Cardiac septum (tissue), 1 donor: ENCODE measurements around the gene STIP1. TPM values are rescaled to one million over a fixed set of nuclear protein-coding genes. Genes with fewer than 3 reads are reported as not detected.
"Not testable (repeated sequence)": the region's sequence is repeated elsewhere in the genome, so short reads cannot be mapped to it uniquely, and the experiment has no call there.

ENCODE experiments used
- DNase-seq: peaks from one replicate; pipeline ENCODE4 v3.0.0-alpha.2; 2020; ENCODE audit warnings: low spot score
- intact Hi-C: fragments of 100-400 bp; cut with DNase I; formaldehyde crosslinking; loops from one replicate; pipeline ENCODE4 v1.14.0; 2022
- total RNA-seq: library from RNA; stranded (reverse); fragmentation: NEBNext Ultra II Directional; extraction: Animal tissue kit (Norgen Biotek cat#: 25700); gene quantifications from one replicate; pipeline ENCODE4 v1.2.1, GENCODE V29; 2021
- donor health status: DM: no; HTN: no; CAD: no.

Gene STIP1
- total RNA-seq, 1 donor from 2014 or later = 86.0 TPM

DNA sequence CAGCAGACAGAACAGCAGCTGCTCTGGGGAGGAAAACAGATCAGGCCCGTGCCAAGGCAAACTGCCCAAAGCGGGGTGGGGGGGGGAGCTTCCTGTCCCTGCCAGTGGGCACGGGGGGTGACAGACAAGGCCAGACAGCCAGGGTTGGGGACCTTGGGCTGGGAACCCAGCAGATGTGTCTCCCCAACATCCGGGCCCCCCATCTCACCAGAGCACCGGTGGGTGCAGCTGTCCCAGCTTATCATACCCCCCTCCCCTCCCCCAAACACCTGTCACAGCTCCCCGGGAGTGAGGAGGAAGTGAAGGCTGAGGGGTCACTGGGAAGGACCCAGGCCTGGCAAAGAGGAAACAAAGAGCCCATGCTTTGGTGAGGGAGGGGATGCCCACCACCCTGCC is 59.4 kb downstream of the STIP1 start:
- no peak for DNase-seq
- intact Hi-C loops = no loop called here

GRCh38 chr11:64245797-64246620 is 60.0 kb downstream of the STIP1 start:
- DNase-seq = no peak
- intact Hi-C loops = no loop called here

- DNase-seq, intact Hi-C loops: not testable (repeated sequence)
These were observed 60.6 kb downstream of the STIP1 start for GRCh38 chr11:64246621-64246870.

- peak; percentile 92 for DNase-seq
- intact Hi-C loops = loop anchor here (1.0 kb wide), 1 partner anchor 22 kb away; no protein-coding TSS in a partner anchor
These were observed 61.1 kb downstream of the STIP1 start, which contains the start of gene PPP1R14B for GRCh38 chr11:64246871-64247728. TSS of gene PPP1R14B (minus strand) at chr11:64246943. CDS start at chr11:64246673, 270 bp downstream.

DNA sequence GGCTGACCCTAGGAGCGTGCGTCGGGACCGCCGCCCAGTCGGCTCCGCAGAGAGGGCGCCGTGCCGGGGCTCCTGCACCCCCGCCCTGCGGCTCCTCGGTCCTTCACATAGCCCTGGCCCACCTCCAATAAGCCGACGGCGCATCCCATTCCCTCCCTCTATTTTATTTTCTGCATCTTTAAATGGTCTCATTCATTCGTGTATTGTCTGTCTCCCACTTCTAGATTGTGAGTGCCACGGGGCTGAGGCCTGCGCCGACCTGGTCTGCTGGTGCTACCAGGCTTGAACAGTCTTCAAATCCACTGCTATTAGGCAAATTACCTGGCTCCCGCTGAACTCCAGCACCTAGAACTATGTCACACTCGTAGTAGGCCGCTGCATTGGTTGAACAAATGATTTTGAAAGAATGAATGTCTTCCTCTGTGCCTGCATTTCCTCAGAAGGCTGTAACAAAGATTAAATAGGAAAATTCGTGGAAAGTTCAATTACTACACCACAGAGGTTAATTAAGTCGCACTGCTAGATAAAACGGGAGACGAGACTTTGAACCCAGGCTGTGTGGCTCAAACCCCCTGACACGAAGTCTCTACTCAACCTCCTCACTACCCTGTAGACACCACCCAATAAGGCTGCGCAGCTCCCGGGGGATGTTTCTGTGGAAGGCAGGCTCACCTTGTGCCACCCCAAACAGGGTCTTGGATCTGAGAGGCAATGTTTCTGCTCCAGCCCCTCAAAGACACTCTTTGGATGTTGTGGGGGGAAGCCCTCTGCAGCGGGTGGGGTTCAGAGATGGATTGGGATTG is 62.0 kb downstream of the STIP1 start:
- intact Hi-C loops = loop anchor here (1.0 kb wide), 1 partner anchor 21 kb away; no protein-coding TSS in a partner anchor
- no peak for DNase-seq

DNA sequence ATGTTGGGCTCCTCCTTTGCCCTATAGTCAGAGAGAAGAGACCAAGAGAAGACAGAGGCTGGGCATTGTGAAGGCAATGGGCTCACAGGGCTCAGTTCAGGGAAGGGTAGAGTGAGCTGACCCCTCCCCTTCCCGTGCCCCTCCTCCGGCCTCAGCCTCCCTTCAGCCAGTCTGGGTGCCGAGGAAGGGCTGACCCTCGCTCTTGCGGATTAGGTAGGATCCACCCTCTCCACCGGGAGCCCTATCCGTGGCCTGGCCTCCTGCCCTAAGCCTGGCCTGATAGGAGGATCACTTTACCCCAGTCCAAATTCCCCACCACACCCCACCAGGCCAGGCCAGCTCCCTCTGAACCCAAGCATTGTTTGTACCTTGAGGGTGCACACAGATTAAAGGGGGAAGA is 62.6 kb downstream of the STIP1 start:
- intact Hi-C loops = no loop called here
- no peak for DNase-seq

DNA sequence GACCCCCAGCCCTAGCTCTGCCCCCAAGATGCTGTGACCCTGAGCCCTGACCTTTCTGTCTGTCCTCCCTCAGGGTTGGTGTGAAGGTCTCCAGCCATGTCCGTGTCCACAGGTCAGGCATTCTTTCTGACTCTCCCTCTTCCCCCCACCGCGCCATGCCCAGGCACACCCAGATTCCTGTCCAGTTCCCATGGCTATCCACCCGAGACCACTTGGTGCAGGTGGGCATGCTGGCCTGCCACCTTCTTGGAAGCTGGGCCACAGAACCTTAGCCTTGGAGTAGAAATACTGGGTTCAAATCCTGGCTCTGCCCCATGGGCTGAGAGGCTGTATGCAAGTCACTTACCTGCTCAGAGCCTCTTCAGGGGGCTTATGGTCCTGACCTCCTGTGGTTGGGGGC is 63.1 kb downstream of the STIP1 start:
- no peak for DNase-seq
- intact Hi-C loops = no loop called here

DNA sequence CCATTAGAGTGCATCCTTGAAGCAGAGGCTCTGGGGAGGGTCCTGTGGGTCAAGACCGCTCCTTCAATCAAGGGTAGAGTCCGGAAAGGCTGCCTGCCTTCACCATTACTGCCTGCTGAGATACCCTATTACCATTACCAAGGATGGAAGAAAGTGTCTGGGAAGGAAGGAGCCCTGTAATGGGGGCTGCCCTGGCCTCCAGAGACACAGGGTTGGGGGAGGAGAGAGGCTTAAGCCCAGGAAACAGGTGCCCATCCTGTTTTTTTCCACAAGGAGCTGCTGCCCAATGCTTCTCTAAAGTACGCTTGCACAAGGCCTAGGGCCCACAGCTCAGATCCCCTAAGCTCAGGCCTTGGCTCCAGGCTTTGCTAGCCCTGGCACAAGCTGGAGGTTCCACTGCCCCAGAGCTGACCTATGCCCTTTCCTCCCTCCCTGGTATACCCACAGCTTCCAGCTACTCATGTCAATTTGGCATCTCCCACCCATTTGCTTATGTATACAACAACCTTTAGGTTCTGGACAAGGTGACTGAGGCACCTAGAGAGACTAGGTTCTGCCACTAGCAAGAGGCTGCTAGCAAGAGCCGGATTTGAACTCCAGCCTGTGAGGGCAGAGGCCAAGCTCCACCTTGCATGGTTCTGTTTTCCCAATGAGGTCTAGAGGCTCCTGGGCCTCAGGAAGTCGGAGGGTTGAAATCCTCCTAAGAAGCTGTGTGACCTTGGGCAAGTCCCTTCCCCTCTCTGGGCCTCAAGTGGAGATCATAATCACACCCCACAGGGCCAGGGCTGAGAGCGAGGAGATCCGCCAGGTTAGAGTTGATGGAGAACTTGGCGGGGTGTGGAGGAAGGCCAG is 63.8 kb downstream of the STIP1 start:
- no peak for DNase-seq
- intact Hi-C loops = loop anchor here (5.0 kb wide), 1 partner anchor 53 kb away; the partner anchor contains the start of gene CATSPERZ

DNA sequence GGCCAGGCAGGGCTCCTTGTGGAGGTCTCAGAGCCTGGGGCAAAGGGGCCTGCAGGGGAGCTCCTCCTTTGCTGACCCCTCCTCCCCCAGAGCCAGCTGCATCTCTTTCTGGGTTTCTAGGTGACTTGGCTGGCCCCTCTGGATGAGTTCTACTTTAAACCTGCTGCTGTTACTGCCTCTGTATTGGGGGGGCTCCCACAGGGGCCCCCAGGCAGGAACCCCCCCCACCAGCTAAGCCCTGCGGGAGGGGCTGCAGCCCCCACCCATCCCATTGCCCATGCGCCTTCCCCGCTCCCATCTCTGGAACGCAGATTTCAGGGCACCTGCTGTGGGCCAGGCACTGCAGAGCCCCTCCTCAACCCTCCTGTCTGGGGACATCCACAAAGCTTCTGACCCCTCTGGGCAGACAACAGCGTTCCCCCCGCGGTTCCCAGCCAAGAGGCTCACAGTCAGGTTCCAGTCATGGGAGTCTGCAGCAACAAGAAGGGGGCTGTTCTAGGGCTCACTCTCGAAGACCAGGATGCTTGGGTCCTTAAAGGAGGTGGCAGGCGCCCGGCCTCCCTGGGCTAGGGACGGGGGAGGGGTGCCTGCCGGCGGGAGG is 64.5 kb downstream of the STIP1 start:
- DNase-seq = no peak
- intact Hi-C loops = loop anchor here (5.0 kb wide), 1 partner anchor 52 kb away; the partner anchor contains the start of gene CATSPERZ

DNA sequence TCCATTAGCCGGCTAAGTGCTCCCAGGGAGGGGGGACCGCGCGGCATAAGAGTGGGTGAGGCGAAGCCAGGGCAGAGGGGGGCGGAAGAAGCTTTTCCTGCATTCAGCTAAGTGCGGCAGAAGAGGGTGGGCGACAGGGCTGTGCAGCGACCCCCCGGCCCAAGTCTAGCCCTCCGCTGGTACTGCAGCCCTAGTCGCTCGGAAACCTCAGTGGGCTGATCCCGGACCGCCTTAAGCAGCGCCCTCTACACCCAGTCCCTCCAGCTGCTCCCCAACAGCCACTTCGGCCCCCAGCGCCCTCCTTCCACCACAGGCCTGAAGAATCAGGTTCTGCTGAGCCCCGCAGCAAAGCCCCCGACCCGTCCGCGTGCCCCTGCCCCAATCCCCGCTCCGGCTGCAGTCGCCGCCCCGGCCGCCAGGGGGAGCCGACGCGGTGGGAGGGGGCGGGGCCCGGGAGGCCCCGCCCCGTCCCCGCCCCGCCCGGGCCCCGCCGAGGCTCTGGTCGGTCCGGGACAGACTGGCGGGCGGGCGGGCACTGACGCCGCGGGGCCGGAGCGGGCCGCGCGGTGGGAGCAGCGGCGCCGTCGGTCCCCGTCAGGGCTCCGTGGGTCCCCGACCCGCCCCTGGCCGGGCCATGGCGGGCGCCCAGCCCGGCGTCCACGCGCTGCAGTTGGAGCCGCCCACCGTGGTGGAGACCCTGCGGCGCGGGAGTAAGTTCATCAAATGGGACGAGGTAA is 65.2 kb downstream of the STIP1 start, which contains the start of gene PLCB3:
TSS of gene PLCB3 (plus strand) at position 515 of the 737 bp plus-strand sequence. CDS start at position 635, 120 bp downstream.
- DNase-seq = no peak
- intact Hi-C loops = loop anchor here (5.0 kb wide), 1 partner anchor 51 kb away; the partner anchor contains the start of gene CATSPERZ

DNA sequence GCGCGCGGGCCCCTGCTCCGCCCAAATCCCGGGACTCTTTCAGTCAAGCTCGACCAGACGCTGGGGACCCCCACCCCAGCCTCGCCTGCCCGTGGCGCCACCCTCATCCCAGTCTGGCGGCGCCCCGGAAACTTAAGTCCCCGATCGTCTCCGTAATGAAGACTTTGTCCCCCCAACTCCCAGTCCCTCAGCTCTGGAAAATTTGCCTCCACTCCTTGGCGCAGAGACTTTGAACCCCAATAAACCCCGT is 65.7 kb downstream of the STIP1 start:
- DNase-seq = no peak
- intact Hi-C loops = loop anchor here (5.0 kb wide), 1 partner anchor 51 kb away; the partner anchor contains the start of gene CATSPERZ

DNA sequence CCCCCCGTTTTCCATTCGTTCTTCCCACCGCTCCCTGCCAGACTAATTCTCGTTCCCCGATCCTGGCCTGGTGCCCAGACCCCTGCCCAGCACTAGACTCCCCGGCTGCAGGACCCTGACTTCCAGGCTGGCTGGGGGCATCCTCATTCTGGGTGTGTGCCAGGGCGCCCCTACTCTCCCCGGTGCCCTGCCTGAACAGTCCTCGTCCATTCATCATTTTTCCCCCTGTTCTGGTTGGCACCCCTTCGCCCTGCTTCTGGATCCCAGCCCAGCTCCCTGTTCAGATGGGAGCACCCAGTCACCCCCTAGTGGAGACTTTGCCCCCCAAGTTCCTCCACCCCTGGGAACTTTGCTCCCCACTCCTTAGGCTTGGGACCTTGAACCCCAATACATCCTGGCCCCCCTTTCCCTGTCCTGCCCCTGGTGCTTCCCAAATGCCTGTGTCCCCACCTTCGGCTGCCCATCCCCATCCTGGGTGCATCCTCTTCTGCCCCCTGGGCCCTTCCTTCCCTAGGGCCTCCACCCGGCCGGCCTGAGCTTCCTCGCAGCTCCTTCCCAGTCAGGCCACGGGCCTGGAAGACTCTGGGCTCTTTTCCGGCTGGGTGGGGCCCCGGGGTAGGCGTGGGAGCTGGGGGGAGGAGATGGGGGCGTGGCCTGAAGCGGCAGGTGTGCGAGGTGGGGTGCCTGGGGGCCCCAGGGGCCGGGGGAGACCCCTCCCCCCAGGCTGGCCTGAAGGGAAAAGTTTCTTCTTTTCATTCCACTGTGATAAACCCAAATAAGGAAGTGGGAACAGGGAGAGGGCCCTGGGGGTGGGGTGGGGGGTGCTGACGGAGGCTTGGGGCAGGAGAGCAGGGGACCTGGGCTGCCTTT is 66.3 kb downstream of the STIP1 start:
- no peak for DNase-seq
- intact Hi-C loops = loop anchor here (5.0 kb wide), 1 partner anchor 50 kb away; the partner anchor contains the start of gene CATSPERZ

GRCh38 chr11:64253043-64253442 is 67.1 kb downstream of the STIP1 start:
- DNase-seq = no peak
- intact Hi-C loops = loop anchor here (5.0 kb wide), 1 partner anchor 49 kb away; the partner anchor contains the start of gene CATSPERZ

GRCh38 chr11:64253481-64253880 is 67.5 kb downstream of the STIP1 start:
- intact Hi-C loops = loop anchor here (5.0 kb wide), 1 partner anchor 49 kb away; the partner anchor contains the start of gene CATSPERZ

More at GRCh38 chr11:64253481-64253880, 67.5 kb downstream of the STIP1 start:
- no peak for DNase-seq
